Adrenal gland (tissue), 19 donors: Measurements from ENCODE around the gene POM121L12. TPM values are rescaled to one million over a fixed set of nuclear protein-coding genes. Genes with fewer than 3 reads are reported as not detected.

ENCODE experiments used
- DNase-seq, 7 donors: peaks; one replicate each; pipeline ENCODE4 v3.0.0-alpha.2; 2019 to 2020
- H3K27ac ChIP-seq, 5 donors: fragments of 200-600 bp; sonication (generic) in 4 of 5; 1 replicate in 3 of 5; 2 replicates in 2 of 5; pipeline versions ENCODE4 v1.5.1 to v1.8.0; 2016 to 2020; ENCODE audit warnings: mild to moderate bottlenecking in 1 of 5
- H3K27me3 ChIP-seq: fragments of 200-600 bp; 2 replicates; pipeline ENCODE4 v1.8.0; 2021
- H3K36me3 ChIP-seq, 2 donors: fragments of 200-600 bp; replicated peaks in 1 of 2; 1 replicate in 1 of 2; 2 replicates in 1 of 2; pipeline versions ENCODE4 v1.5.1 to v1.8.0; 2018 to 2022
- H3K4me1 ChIP-seq, 2 donors: fragments of 200-600 bp; replicated peaks in 1 of 2; 1 replicate in 1 of 2; 2 replicates in 1 of 2; pipeline versions ENCODE4 v1.5.1 to v1.8.0; 2018 to 2021
- H3K4me3 ChIP-seq, 4 donors: fragments of 200-600 bp; sonication (generic) in 3 of 4; one replicate each; pipeline ENCODE4 v1.5.1; 2016 to 2018
- H3K9me3 ChIP-seq, 3 donors: fragments of 200-600 bp; sonication (generic) in 1 of 3; replicated peaks in 1 of 3; 1 replicate in 2 of 3; 2 replicates in 1 of 3; pipeline versions ENCODE4 v1.5.1 to v1.8.0; 2016 to 2021
- CTCF ChIP-seq, 6 experiments: fragments of 450-650 bp in 4 of 6; fragments of 200-600 bp in 2 of 6; sonication (generic) in 1 of 6; IDR thresholded peaks; 1 replicate in 5 of 6; 2 replicates in 1 of 6; pipeline versions ENCODE4 v1.5.1 to v1.8.0; 2016 to 2021; ENCODE audit warnings: antibody characterized with exemption in 6 of 6, mild to moderate bottlenecking in 2 of 6, moderate library complexity in 1 of 6
- POLR2A ChIP-seq, 2 donors: fragments of 450-650 bp; IDR thresholded peaks; one replicate each; pipeline ENCODE4 v1.6.1; 2017; ENCODE audit warnings: antibody characterized with exemption in 2 of 2, mild to moderate bottlenecking in 2 of 2, moderate library complexity in 1 of 2
- WGBS, 4 donors: extraction: QIAGEN DNeasy Blood & Tissue Kit in 2 of 4; methylation state at CpG; one replicate each; pipeline versions ENCODE4 v1.1.5 to v1.1.7; 2013 to 2017; 5-methylcytosine and 5-hydroxymethylcytosine counted together
- intact Hi-C, 2 donors: fragments of 100-400 bp; cut with DNase I; formaldehyde crosslinking; loops; one replicate each; pipeline versions ENCODE4 v1.14.1 to v1.15.0; 2022 to 2023
- long read RNA-seq, 10 donors: library from polyadenylated mRNA in 3 of 10; unstranded in 2 of 10; stranded (forward) in 1 of 10; transcript quantifications; one replicate each; pipeline ENCODE4 v2.0.0 and lab custom pipeline, GENCODE V29; 2021 to 2026
- polyA plus RNA-seq, 3 donors: library from polyadenylated mRNA; stranded (reverse); fragments of 200-250 nt in 2 of 3; fragments of 350-450 nt in 1 of 3; fragmentation: Illumina TruSeq in 1 of 3; extraction: RNeasy Lipid Tissue Mini Kit (QIAGEN cat#74804) in 1 of 3; gene quantifications; one replicate each; pipeline ENCODE4 v1.2.3, GENCODE V29; 2013 to 2014
- total RNA-seq, 9 donors: library from RNA; depleted of rRNA in 4 of 9; stranded (reverse); fragments of >200 nt in 4 of 9; fragments of 120-200 nt in 1 of 9; fragmentation: NEBNext Ultra II Directional in 1 of 9; extraction: Animal tissue kit (Norgen Biotek cat#: 25700) in 1 of 9; gene quantifications; one replicate each; pipeline versions ENCODE4 v1.1.0 to v1.2.4, GENCODE V29; 2013 to 2023
- donor health status: healthy with polysubstance abuse.
- donor health status: Bipolar disorder and iron deficiency.
- donor health status: DM: yes; HTN: yes; CAD: no.
- donor health status: DM: no; HTN: no; CAD: no.
- donor health status: DM: no; HTN: no; CAD: no.
- donor health status: DM: yes; HTN: yes; CAD: no.

The POM121L12 gene
- total RNA-seq (not detected), polyA plus RNA-seq (not detected)
- long read RNA-seq, donor 1 = 0 reads
- long read RNA-seq, donor 2 = 0 reads
- long read RNA-seq, donor 3 = 0 reads
- long read RNA-seq, donor 4 = 0 reads
- long read RNA-seq, donor 5 = 0 reads
- long read RNA-seq, donor 6 = 0 reads
- long read RNA-seq, donor 7 = 0 reads
- long read RNA-seq, donor 8 = 0 reads
- long read RNA-seq, donor 9 = 0 reads
- long read RNA-seq, donor 10 = 0 reads

DNA sequence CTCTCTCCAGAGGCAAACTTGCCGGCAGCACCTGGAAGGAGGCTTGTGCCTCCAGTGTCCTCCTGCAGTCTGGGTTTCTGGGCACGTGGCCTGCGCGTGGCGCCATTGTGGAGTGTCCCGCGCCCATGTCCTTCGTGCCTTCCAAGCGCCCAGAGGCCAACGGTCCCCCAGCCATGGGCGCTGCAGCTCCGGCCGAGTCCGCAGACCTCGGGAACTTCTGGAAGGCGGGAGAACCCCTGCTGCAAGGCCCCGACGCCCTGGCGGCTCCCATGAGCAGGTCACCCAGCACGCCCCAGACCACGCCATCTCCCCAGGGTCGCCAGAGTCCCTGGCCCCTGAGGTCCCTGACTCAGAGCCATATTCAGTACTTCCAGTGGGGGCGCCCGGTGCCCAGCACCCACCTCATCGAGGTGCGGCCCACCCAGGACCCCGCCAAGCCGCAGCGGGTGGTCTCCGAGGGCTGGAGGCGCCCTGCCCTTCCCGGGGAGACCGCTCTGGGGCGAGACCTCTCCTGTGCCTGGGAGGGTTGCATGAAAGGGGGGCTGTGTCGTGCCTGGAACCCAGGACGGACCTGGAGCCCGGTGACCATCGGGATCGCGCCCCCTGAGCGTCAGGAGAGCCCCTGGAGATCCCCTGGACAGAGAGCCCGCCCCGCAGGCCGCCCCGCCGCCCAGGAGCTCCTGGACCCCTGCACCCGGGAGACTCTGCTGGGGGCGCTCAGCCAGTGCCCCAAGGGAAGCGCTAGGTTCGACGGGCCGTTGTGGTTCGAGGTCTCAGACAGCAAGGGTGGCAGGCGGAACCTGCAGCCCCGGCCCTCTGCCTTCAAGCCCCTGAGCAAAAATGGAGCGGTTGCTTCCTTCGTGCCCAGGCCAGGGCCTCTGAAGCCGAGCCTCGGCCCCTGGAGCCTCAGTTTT is at the start of gene POM121L12:
POM121L12 (plus strand) TSS at position 135 of the 914 bp plus-strand sequence; CDS start at position 174, 39 bp downstream.
- Histone ChIP-seq H3K36me3 (no peaks in the 10 kb centered on the region), H3K27me3 (no peaks in the 10 kb centered on the region), H3K4me3 (no peak within 1 kb of the TSS), H3K27ac (no peak within 1 kb of the TSS), H3K9me3 (no peaks in the 10 kb centered on the region), H3K4me1 (no peaks in the 10 kb centered on the region)
- TF ChIP-seq POLR2A (IDR thresholded peaks at IDR 0.05) = no peak
- no peak for TF ChIP-seq CTCF (IDR thresholded peaks at IDR 0.05)
- WGBS, 4 donors = 88 to 95% (median 90%) methylated on average over 7 to 59 of the region's 59 CpGs
- intact Hi-C loops = no loop called here
- no peak for DNase-seq

- no peak for TF ChIP-seq POLR2A (IDR thresholded peaks at IDR 0.05)
- no peak for TF ChIP-seq CTCF (IDR thresholded peaks at IDR 0.05)
- Histone ChIP-seq H3K27ac (no peak overlapping the region), H3K4me3 (no peak overlapping the region), H3K4me1 (no peaks in the 10 kb centered on the region), H3K9me3 (no peaks in the 10 kb centered on the region), H3K36me3 (no peaks in the 10 kb centered on the region), H3K27me3 (no peaks in the 10 kb centered on the region)
- DNase-seq = no peak
- intact Hi-C loops = no loop called here
These were observed 43.4 kb upstream of the POM121L12 start for GRCh38 chr7:52992001-52992400.

GRCh38 chr7:52992479-52993162 is 42.8 kb upstream of the POM121L12 start:
- no peak for DNase-seq
- Histone ChIP-seq H3K27me3 (no peaks in the 10 kb centered on the region), H3K36me3 (no peaks in the 10 kb centered on the region), H3K4me3 (no peak overlapping the region), H3K4me1 (no peaks in the 10 kb centered on the region), H3K27ac (no peak overlapping the region), H3K9me3 (no peaks in the 10 kb centered on the region)
- TF ChIP-seq CTCF (IDR thresholded peaks at IDR 0.05) (no peak), POLR2A (IDR thresholded peaks at IDR 0.05) (no peak)
- intact Hi-C loops = no loop called here
- 70 to 87% (median 86%) methylated on average over 3 to 4 of the region's 4 CpGs for WGBS, 4 donors

- no peak for TF ChIP-seq POLR2A (IDR thresholded peaks at IDR 0.05)
- no peak for TF ChIP-seq CTCF (IDR thresholded peaks at IDR 0.05)
- intact Hi-C loops = no loop called here
- H3K4me1 ChIP-seq = no peaks in the 10 kb centered on the region
- WGBS, 4 donors = 42 to 51% (median 46%) methylated on average over 1 of the region's 1 CpG
- no peaks in the 10 kb centered on the region for H3K27me3 ChIP-seq
- DNase-seq = no peak
- no peaks in the 10 kb centered on the region for H3K9me3 ChIP-seq
- no peaks in the 10 kb centered on the region for H3K36me3 ChIP-seq
- H3K4me3 ChIP-seq = no peak overlapping the region
- no peak overlapping the region for H3K27ac ChIP-seq
These were observed 39.8 kb upstream of the POM121L12 start for GRCh38 chr7:52995676-52996075.
